ENCODE data around the gene TMC7.
A peak's percentile ranks its signal among the peaks of the same experiment; 100 is the strongest.

TMC7 gene

DNA sequence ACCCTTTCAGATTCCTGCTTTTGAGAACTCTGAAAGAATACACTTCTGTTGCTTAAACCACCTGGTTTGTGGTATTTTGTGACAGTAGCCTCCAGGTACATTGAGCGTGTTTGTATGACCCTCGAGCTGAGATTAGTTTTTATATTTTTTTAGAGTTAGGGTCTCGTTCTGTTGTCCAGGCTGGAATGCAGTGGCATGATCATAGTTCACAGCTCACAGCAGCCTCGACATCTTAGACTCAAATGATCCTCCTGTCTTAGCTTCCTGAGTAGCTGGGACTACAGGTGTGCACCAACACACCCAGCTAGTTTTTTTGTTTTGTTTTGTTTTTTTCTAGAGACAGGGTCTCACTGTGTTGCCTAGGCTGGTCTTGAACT, 125.5 kb downstream of the TMC7 start:
- H3K9ac ChIP-seq, result no peak overlapping the region
- H3K4me2 ChIP-seq, result peak overlapping the region; percentile 59
- no peaks in the 10 kb centered on the region; the same call in 1 of the 2 replicates for H3K27me3 ChIP-seq
- H3K27ac ChIP-seq, result no peak overlapping the region
- H4K20me1 ChIP-seq, result no peaks in the 10 kb centered on the region
- no peaks in the 10 kb centered on the region for H3K9me3 ChIP-seq
- no peak overlapping the region for H3K4me3 ChIP-seq
- no peaks in the 10 kb centered on the region for H3K36me3 ChIP-seq
- no peak for TF ChIP-seq Cebpa-rat (IDR thresholded peaks at IDR 0.05)
- H3K4me1 ChIP-seq, result peaks cover 39% of the 10 kb centered on the region

DNA sequence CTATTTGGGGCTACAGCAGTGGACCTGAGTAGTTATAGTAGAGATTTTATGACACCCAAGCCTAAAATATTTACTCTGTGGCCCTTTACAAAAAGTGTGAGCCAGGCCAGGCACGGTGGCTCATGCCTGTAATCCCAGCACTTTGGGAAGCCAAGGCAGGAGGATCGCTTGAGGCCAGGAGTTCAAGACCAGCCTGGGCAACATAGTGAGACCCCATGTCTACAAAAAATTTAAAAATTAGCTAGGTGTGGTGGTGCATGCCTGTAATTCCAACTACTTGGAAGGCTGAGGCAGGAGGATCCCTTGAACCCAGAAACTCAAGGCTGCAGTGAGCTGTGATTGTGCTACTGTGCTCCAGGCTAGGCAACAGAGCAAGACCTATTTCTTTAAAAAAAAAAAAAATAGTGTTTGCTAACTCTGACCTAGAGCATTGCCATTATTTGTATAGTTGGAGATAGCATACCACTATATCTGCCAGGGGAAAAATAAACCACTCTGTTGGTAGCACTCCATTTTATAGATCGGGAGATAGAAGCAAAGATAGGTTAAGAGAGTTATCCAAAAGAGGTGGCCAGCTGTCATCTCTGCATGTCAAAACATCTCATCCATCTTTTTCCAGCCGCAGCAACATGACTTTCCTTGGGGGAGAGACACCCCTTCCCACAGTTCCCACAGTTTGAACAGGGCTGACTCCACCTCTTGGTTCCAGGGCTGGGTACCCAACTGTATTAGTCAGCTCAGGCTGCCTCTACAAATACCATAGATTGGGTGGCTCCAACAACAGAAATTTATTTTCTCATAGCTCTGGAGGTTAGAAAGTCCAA, 127.0 kb downstream of the TMC7 start:
- Histone ChIP-seq H4K20me1 (no peaks in the 10 kb centered on the region), H3K27me3 (peaks cover 6% of the 10 kb centered on the region), H3K4me2 (no peak overlapping the region), H3K4me1 (peaks cover 37% of the 10 kb centered on the region), H3K4me3 (no peak overlapping the region), H3K36me3 (no peaks in the 10 kb centered on the region), H3K9ac (no peak overlapping the region), H3K9me3 (no peaks in the 10 kb centered on the region), H3K27ac (no peak overlapping the region)
- no peak for TF ChIP-seq Cebpa-rat (IDR thresholded peaks at IDR 0.05)

DNA sequence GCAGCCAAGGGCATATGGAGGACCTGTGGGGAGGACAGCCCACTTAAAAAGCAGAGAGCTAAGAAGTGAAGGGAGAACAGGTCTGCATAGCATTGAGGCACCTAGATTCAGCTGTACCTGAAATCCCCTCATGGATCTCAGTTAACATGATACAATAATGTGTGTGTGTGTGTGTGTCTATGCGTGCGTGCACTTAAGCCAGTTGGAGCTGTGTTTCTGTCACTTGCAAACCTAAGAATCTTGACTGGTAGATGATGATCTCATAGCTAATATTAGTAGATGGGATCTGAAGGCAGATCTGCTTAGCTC, 128.3 kb downstream of the TMC7 start:
- H3K9ac ChIP-seq, result no peak overlapping the region
- H3K4me2 ChIP-seq, result no peak overlapping the region
- H3K36me3 ChIP-seq, result no peaks in the 10 kb centered on the region
- H4K20me1 ChIP-seq, result no peaks in the 10 kb centered on the region
- no peak overlapping the region for H3K27ac ChIP-seq
- H3K4me1 ChIP-seq, result peaks cover 33% of the 10 kb centered on the region
- H3K4me3 ChIP-seq, result no peak overlapping the region
- no peaks in the 10 kb centered on the region for H3K9me3 ChIP-seq
- peaks cover 6% of the 10 kb centered on the region for H3K27me3 ChIP-seq
- no peak for TF ChIP-seq Cebpa-rat (IDR thresholded peaks at IDR 0.05)

Data from BLaER1 (cell line).